Activated CD4-positive, alpha-beta T cell treated with anti-CD3 and anti-CD28 coated beads, Interleukin-2, amount 50 U/mL, for 4 hours (primary cell): Measurements from ENCODE around the gene EIF2S3.
"Not testable (repeated sequence)": the region's sequence is repeated elsewhere in the genome, so short reads cannot be mapped to it uniquely, and the experiment has no call there.

Source experiments
- DNase-seq, 2 experiments: peaks; one replicate each; pipeline ENCODE4 v3.0.0-alpha.2; 2020

EIF2S3 gene

DNA sequence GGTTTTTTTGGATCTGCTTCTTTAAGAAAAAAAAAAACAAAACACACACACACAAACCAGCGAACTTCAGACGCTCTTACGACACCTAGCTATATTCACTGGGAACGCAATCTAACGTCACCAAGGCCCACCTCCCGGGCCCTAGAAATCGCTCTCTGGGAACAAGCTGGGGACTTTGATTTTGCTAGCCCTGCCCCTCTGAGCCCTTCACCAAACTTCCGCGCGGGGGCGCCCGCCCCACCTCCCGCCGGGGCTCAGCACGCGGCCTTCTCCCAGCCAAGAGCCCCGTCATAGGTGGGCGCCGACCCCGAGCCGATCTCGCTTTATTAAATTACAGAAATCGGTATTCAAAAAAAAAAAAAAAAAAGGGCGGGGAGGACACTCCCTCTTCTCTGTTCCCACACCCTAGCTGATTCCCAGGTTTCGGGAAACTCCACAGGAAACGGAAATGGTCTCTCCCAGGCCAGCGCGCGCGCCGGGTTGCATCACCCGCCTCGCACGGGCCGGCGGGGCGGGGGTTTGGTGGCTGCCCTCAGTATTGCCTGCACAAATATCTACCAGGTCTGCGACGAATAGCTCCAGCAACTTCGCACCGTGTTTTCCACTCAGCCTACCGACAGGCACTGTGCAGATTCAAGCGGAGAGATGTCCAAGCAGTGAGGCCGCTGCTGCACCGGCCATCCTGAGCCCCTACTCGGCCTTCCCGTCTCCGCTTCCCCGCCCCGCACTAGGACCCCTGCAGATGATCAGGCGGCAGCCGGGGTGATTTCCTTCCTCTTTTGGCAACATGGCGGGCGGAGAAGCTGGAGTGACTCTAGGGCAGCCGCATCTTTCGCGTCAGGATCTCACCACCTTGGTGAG is at the start of gene EIF2S3:
Gene EIF2S3, plus strand, starts transcription at position 775 of the 861 bp plus-strand sequence. Its CDS starts 13 bp downstream, at position 788.
- peak; percentile 76 to 79 for DNase-seq

DNA sequence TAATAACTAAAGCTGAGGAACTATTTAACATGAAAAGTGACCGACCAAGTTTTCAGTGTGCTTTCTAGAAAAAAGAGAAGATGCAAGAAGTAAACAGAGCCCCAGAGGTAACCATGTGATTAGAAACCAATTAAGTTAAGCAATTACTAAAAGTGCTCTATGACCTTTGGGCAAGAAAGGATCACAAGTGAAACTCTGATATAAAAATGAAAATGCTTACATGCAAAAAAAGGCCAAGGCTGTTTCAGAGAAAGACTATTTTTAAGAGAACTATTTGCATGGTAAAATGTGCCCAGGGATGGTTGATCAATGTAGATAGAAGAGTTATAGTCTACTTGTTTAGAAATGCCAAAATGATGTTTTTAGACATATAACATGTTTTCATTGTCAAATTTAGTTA is 49.7 kb upstream of the EIF2S3 start:
- DNase-seq: no peak

DNA sequence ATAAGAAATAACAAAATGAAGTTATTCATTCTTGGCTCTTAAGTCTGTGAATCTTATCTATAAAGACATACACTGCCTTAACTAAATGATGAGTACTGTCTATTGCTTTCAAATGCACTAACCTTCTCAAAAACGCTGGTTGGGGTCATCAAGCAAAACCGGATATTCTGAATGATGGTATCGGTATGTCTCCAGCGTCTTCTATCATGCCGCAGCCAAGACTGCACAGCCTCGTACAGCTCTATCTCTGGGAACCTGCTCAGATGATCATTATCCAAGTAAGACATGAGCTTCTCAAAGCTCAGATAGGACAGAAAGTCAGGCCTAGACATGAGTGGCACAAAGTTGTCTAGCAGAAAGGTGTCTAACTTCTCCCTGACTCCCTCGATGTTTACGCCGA is 48.9 kb upstream of the EIF2S3 start:
- no peak for DNase-seq

DNA sequence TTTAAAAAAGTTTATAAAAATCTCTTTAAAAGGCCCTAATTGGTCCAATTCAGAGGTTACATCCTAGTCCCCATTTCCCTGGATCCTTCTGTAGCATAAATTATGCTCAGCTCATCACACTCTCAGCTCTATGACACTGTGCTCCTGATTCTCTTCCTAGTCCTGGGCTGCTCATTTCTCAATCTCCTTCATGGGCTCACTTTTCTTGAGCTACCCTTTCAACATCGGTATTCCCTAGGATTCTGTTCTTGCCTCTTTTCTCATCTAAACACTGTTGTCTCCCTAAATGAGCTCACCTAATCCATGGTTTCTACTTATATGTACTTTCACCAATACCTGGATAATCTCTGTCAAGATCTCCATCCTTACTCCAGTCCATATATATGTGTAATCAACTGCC is 42.5 kb upstream of the EIF2S3 start:
- DNase-seq: no peak

DNA sequence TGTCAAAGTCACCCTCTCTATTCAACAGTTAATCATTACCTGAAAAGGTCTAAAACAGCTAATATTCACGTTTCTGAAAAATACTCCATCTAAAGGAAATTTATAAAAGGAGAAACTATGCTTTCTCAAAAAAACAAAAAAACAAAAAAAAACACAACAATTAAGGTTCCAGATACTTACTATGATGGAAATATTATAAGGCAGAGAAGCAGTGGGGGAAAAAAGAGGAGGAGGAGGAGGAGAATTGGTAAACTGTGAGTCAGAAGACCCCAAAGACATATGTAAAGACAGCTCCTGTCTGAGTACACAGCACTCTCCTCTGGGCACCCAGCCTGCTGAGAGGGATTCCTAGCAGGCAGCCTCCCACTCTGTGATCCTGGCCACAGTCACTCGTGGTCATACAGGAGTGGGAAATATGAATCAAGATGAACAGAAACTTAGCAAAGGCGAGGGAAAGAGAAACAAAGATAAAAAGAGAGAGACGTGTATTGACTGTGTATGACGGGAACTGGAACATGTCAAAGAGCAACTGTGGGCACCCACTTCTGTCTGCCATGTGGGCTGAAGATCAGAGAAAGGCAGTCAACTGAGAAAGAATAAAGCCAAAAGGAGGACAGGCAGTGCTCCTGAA is 40.3 kb upstream of the EIF2S3 start:
- peak; percentile 29 to 44 for DNase-seq

DNA sequence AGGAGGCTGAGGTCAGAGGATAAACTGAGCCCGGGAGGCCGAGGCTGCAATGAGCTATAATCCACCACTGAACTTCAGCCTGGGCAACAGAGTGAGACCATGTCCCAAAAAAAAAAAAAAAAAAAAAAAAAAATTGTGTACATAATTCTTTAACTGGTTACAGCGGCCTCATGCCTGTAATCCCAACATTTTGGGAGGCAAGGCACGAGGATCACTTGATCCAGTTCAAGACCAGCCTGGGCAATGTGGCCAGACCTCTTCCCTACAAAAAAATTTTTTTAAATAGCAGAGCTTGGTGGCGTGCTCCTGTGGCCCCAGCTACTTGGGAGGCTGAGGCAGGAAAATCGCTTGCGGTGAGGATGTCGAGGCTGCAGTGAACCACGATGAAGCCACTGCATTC is 37.1 kb upstream of the EIF2S3 start:
- no peak for DNase-seq

DNA sequence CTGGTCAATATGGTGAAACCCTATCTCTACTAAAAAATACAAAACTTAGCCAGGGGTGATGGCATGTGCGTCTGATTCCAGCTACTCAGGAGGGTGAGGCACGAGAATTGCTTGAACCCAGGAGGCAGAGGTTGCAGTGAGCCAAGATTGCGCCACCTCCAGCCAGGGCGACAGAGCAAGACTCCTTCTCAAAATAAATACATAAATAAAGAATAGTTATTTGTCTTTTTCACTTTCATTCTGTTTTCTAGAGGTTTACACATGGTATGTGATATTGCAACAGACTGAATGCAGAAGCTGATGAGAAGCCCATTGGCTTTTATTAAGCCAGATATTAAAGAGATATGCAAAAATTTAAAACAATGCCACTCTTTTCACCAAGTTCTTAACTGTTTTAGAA is 35.9 kb upstream of the EIF2S3 start:
- DNase-seq: no peak

DNA sequence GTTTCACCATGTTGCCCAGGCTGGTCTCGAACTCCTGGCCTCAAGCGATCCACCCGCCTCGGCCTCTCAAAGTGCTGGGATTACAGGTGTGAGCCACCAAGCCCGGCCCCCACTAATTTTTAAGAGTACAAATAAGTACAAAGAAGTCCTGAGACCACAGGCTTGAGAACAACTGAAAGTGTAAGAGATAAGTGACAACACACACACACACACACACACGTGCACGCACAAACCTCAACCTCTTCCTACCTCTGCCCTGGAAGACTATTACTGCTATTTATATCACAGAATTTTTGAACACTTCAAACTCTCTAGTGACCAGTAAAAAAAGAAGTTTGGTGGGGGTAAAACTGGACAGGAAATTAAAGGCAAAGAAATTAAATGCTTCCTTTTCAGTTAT is 35.3 kb upstream of the EIF2S3 start:
- no peak for DNase-seq

DNA sequence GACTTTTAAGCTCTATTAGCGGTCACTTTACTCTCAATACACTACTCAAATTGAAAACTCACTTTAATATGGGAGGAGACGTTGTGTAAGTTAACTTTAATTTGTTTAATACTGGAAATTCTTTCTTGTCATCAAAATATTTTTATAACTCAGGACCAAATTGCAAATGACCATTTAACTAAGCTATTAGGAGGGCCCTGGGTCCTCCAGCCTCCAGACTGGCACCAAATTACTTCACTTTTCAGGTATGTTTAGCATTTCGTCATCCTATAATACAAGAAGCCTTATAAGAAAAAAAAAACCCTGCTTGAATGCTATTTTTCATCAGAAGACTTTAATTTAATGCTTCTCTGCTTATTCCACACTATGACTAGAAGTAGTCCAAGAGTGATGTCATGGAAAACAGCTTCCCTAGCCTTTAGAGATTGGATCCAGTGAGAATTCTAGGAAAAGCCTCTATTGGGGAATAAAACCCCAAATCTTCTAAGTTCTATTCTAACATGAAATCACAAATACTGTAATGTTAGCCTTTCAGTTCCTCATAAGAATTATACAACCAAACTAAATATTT is 34.4 kb upstream of the EIF2S3 start:
- DNase-seq: no peak

DNA sequence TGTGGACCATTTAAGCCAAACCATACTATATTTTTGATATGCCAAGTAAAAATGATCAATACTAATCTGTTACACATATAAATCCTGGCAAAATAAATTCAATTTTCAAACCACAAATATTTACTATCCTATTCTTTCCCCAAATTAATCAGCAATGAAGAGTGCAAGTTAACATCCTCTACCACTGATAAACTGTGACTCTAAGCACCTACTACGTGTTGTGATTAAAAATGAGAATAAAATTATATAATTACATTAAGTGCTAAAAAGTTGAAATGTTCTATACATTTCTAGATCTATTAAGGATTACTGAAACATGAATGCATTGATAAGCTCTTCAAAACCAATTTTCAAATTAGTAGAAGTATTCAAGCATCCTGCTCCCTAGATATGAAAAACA is 31.2 kb upstream of the EIF2S3 start:
- no peak for DNase-seq

DNA sequence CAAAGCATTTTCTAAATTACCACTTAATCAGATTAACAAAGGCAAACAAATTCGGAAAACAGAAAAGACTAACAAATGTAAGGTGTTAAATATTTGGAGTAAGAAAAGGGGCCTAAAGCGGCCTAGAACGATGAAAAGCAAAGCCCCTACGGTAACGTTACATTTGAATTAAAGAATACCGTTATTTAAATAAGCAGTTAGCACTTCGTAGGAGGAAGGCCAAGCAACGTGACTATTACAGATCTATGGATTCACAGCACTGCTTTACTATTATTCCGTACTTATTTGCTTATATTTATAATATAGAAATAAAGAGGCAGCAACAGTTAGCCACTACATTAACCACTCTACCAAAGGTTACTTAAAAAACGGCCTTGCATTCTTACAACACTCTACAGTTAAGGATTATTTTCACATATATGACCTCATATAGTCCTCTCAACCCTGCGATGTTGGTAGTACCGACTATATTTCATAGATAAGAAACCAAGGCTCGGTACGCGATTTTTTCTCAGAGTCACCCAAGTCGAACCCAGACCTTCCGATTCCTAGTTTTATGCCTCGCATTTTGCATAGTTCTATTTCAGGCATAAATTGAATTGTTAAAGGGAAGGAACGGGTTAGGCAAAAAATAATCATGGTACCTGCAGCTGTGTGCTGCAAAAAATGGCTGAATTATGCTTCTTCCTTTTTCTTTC is 30.6 kb upstream of the EIF2S3 start:
- no peak for DNase-seq

DNA sequence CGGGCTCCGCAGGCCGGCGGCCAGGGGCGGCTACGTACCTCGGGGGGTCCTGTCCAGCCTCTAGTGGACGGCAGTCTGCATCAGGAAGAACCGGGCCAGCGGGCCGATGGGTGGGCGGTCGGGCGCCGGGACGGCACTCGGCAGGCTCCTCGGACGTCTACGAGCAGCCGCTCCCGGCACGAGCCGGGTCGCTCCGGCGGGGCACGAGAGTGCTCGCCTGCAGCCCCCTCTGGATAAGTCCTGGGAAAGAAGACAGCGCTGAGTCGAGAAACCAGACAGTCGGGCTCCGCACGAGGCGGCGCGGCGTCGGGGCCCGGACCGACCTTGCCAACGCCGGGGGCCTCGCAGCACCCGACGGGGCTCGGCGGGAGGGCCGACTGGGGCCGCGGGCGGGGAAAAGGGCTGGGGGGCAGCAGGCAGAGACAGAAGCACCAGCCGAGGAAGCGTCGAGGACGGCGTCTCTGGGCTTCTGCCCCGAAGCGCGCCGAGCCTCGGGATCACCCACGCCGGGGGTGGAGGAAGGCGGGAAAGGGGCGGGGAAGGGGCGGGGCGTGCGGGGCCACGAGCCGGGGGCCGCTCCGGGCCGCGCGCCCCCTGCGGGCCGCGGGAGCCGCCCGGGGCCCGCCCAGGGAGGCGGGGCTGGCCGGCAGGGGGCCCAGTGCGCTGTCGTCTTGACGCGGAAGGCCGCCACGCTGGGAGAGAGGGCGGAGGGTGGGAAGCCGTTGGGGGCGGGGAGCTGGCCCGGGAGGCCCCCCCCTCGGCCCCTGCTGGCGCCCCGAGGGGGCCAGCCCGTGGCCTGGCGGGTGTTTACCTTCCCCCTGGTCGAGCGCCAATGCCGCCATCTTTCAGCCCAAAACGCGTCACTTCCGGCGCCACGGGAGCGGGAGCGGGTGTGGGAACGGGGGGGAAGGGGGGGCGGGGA is 29.7 kb upstream of the EIF2S3 start:
- DNase-seq: peak; percentile 71 to 74

DNA sequence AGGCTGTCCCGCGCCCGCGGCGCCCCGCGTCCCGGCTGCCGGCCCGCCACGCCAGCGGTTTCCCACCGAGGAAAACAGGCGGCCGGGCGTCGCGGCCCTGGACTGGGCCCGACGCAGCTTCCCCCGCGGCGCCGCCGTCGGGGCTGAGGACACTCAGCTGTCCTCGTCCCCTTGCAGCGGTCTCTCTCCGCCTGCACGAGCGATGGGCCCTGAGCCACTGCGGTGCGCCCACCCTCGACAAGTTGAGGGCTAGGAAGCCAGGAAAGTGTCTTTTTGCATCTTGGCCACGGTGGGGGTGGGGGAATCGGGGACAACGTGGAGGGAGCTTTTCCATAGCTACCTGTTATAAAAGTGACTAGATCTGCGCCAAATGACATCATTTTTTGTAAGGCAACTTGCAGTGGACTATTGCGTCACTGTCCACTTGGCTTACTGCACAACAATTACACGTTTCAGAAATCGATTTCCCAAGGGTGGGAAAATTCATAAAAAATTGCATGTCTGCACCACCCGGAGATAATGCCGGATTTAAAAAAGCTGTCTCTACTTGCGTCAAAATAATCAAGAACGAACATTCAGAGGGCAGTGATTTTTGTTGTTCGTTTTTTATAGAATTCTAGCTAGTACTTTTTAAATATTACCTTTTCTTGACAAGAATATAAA is 28.9 kb upstream of the EIF2S3 start:
- DNase-seq: peak in 1 of 2 experiments; percentile 1

DNA sequence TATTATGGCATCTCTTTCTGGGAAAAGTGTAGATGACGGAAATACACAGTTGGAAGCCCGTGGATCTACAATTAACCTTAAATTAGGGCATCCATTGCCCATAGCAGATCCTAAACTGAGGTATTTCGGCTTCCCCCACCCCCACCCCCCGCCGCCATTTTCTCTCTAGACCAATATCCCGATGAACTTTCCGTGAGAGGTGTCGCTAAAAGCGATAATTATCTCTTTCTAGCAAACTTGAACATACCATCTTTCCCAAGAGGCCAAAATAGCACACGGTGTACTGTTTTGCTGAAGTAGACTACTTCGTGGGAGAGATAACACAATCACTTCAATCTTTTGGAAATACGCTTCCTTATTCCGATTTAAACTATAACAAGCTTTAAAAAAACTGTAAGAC is 28.3 kb upstream of the EIF2S3 start:
- DNase-seq: no peak

DNA sequence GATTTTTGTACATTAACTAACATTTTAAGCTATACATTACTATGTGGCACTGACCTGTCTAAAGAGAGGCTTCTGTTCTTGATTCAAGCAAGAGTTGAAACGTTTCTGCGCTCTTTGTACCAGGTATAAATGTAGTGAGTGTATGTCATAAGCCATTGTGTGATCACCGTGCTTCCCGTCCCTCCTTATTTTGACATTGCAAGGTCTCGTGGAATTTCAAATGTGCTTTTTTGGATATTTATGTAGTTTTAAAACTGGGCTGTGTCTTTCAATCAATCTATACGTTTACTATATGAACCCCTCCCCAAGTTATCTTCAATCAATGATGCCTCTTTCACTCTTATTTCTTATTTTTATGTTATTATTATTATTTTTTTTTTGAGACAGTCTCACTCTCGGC is 27.7 kb upstream of the EIF2S3 start, which contains the start of gene KLHL15:
Gene KLHL15, minus strand, starts transcription at position 101 of the 400 bp plus-strand sequence. CDS start 20,493 bp downstream, outside the sequence.
- DNase-seq: no peak

DNA sequence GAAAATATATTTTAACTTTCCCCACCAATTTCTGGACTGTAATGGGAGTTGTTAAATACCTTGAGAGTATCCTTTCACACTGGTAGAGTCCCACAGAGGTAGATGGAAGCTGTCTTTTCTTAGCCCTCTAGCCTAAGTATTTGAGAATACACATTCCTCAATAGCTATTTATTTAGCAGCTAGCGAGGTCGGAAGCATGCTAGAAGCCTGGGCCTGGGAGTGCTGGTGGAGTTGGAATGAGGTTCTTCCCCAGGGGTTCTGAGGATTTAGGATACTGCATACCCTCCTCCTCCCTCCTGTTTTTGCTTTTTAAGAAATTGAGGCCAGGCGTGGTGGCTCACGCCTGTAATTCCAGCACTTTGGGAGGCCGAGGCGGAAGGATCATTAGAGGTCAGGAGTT is 26.8 kb upstream of the EIF2S3 start:
- no peak for DNase-seq

DNA sequence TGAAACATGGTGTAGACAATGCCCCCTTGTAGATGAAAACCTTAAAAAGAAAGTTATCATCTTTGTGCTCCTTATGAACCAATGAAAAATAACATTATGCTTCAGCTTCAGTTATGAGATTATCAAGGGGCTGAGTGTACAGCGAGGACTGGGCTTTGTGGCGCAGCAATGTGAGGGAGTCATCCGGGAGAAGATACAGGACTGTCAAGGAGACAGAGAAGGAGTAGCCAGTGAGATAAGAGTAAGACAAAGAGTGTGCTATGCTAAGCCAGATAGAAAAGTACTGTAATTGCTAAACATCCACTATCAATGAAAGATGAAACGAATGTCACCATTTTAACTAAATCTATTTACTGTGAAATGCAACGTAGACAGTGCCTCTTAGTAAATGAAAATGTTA is 24.2 kb upstream of the EIF2S3 start:
- DNase-seq: no peak

DNA sequence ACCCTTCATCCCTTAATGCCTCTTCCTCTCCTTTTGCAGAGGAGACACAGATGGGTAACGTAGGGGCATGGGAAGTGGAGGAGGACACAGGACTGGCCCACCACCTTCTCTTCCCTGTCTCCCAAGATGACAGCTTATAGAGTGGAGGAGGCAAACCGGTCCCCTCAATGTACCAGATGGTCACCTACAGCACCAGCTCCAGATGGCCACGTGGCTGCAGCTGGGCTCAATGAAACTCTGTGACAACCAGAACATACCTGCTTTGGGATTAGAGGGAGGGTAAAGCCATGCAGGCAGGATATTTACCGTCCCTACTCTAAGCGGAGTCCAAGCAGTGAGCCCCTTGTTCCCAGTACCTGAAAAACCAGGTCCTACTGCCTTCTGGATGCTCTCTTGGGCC is 20.3 kb upstream of the EIF2S3 start:
- no peak for DNase-seq

DNA sequence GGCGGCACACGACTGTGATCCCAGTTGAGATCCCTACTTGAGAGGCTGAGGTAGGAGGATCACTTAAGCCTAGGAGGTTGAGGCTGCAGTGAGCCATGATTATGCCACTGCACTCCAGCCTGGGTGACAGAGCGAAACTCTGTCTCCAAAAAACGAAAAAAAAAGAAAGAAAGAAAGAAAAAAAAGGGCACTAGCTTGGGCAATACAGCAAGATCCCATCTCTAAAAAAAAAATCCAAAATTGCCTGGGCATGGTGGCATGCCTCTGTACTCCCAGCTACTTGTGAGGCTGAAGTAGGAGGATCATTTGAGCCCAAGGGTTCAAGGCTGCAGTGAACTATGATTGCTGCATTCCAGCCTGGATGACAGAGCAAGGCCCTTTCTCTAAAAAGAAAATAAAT is 17.0 kb upstream of the EIF2S3 start:
- DNase-seq: no peak

DNA sequence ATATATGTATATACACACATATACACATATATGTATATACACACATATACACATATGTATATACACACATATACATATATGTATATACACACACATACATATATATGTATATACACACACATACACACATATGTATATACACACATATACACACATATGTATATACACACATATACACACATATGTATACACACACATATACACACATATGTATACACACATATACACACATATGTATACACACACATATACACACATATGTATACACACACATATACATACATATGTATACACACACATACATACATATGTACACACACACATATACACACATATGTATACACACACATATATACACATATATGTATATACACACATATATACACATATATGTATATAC is 8.7 kb upstream of the EIF2S3 start:
- not testable (repeated sequence) for DNase-seq

DNA sequence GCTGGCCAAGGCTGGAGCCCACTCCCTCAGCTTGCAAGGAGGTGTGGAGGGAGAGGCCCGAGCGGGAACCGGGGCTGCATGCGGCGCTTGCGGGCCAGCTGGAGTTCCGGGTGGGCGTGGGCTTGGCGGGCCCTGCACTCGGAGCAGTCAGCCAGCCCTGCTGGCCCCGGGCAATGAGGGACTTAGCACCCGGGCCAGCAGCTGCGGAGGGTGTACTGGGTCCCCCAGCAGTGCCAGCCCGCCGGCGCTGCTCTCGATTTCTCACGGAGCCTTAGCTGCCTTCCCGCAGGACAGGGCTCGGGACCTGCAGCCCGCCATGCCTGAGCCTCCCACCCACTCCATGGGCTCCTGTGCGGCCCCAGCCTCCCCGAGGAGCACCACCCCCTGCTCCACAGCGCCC is 5.1 kb upstream of the EIF2S3 start:
- DNase-seq: not testable (repeated sequence)
